Liver (tissue), 9 donors: ENCODE measurements around the gene PKHD1. TPM values are rescaled to one million over a fixed set of nuclear protein-coding genes. Genes with fewer than 3 reads are reported as not detected.

Source experiments
- DNase-seq: peaks from one replicate; pipeline ENCODE4 v3.0.0-alpha.2; 2017; ENCODE audit warnings: low spot score
- H3K27ac ChIP-seq, 2 donors: one replicate each; pipeline ENCODE4 v1.7.0; 2013; ENCODE audit warnings: inconsistent platforms in 2 of 2, low read length in 2 of 2, control low read depth in 1 of 2, low read depth in 1 of 2, mild to moderate bottlenecking in 1 of 2
- H3K27me3 ChIP-seq, 4 donors: one replicate each; pipeline versions ENCODE4 v1.6.1 to v1.7.0; 2013; ENCODE audit warnings: low read length in 3 of 4, inconsistent platforms in 1 of 4, mild to moderate bottlenecking in 1 of 4, moderate library complexity in 1 of 4; ENCODE audit not compliant: control insufficient read depth in 4 of 4, insufficient read depth in 4 of 4
- H3K36me3 ChIP-seq, 4 donors: one replicate each; pipeline versions ENCODE4 v1.6.1 to v1.7.0; 2013; ENCODE audit warnings: low read length in 3 of 4, mild to moderate bottlenecking in 3 of 4, low read depth in 1 of 4, moderate library complexity in 1 of 4; ENCODE audit not compliant: control insufficient read depth in 4 of 4, insufficient read depth in 3 of 4
- H3K4me1 ChIP-seq, 4 donors: one replicate each; pipeline versions ENCODE4 v1.6.1 to v1.7.0; 2013; ENCODE audit warnings: low read length in 3 of 4, mild to moderate bottlenecking in 3 of 4, moderate library complexity in 1 of 4; ENCODE audit not compliant: control insufficient read depth in 4 of 4, insufficient read depth in 4 of 4
- H3K4me3 ChIP-seq, 3 donors: one replicate each; pipeline versions ENCODE4 v1.6.1 to v1.7.0; 2013; ENCODE audit warnings: low read length in 3 of 3, control low read depth in 1 of 3, low read depth in 1 of 3, mild to moderate bottlenecking in 1 of 3
- H3K9ac ChIP-seq, 2 donors: one replicate each; pipeline ENCODE4 v1.7.0; 2013; ENCODE audit warnings: low read length in 2 of 2, mild to moderate bottlenecking in 2 of 2, moderate library complexity in 2 of 2, control low read depth in 1 of 2, low read depth in 1 of 2
- H3K9me3 ChIP-seq, 4 donors: one replicate each; pipeline versions ENCODE4 v1.6.1 to v1.7.0; 2013; ENCODE audit warnings: low read length in 3 of 4; ENCODE audit not compliant: control insufficient read depth in 4 of 4
- ATF3 ChIP-seq: IDR thresholded peaks from 2 replicates; pipeline ENCODE4 v1.6.1; 2016; ENCODE audit warnings: antibody characterized with exemption
- CTCF ChIP-seq: fragments of 150-350 bp; IDR thresholded peaks from 2 replicates; pipeline ENCODE4 v1.5.1; 2017; ENCODE audit warnings: improper control_type of control experiment, low read depth, low read length; ENCODE audit not compliant: missing input control
- EGR1 ChIP-seq, 2 donors: IDR thresholded peaks; 2 replicates each; pipeline ENCODE4 v1.6.1; 2016 to 2018; ENCODE audit warnings: antibody characterized with exemption in 2 of 2, low read depth in 2 of 2
- FOXA1 ChIP-seq: IDR thresholded peaks from 2 replicates; pipeline ENCODE4 v1.6.1; 2016; ENCODE audit warnings: antibody characterized with exemption
- FOXA2 ChIP-seq: IDR thresholded peaks from 2 replicates; pipeline ENCODE4 v1.6.1; 2016; ENCODE audit warnings: antibody characterized with exemption
- GABPA ChIP-seq, 2 donors: IDR thresholded peaks in 1 of 2; conservative IDR thresholded peaks in 1 of 2; 2 replicates each; pipeline ENCODE4 v1.6.1; 2016; ENCODE audit warnings: antibody characterized with exemption in 2 of 2, mild to moderate bottlenecking in 1 of 2, moderate library complexity in 1 of 2
- HNF4A ChIP-seq, 2 donors: conservative IDR thresholded peaks; 2 replicates each; pipeline ENCODE4 v1.6.1; 2016; ENCODE audit warnings: antibody characterized with exemption in 2 of 2, mild to moderate bottlenecking in 2 of 2
- HNF4G ChIP-seq: IDR thresholded peaks from 2 replicates; pipeline ENCODE4 v1.6.1; 2016; ENCODE audit warnings: antibody characterized with exemption
- JUND ChIP-seq, 2 donors: IDR thresholded peaks; 2 replicates each; pipeline ENCODE4 v1.6.1; 2016; ENCODE audit warnings: antibody characterized with exemption in 2 of 2
- MAX ChIP-seq: IDR thresholded peaks from 2 replicates; pipeline ENCODE4 v1.6.1; 2016; ENCODE audit warnings: antibody characterized with exemption
- NR2F2 ChIP-seq: IDR thresholded peaks from 2 replicates; pipeline ENCODE4 v1.6.1; 2016; ENCODE audit warnings: antibody characterized with exemption
- RAD21 ChIP-seq, 2 donors: IDR thresholded peaks; 2 replicates each; pipeline ENCODE4 v1.6.1; 2016; ENCODE audit warnings: antibody characterized with exemption in 2 of 2, mild to moderate bottlenecking in 2 of 2
- RXRA ChIP-seq, 2 donors: IDR thresholded peaks; 2 replicates each; pipeline ENCODE4 v1.6.1; 2017 to 2018; ENCODE audit warnings: antibody characterized with exemption in 2 of 2, mild to moderate bottlenecking in 1 of 2
- SP1 ChIP-seq: IDR thresholded peaks from 2 replicates; pipeline ENCODE4 v1.6.1; 2018; ENCODE audit warnings: antibody characterized with exemption, mild to moderate bottlenecking
- TAF1 ChIP-seq: conservative IDR thresholded peaks from 2 replicates; pipeline ENCODE4 v1.6.1; 2016; ENCODE audit warnings: antibody characterized with exemption, mild to moderate bottlenecking
- YY1 ChIP-seq: IDR thresholded peaks from 2 replicates; pipeline ENCODE4 v1.6.1; 2016; ENCODE audit warnings: antibody characterized with exemption, mild to moderate bottlenecking
- ZBTB33 ChIP-seq: IDR thresholded peaks from 2 replicates; pipeline ENCODE4 v1.6.1; 2016; ENCODE audit warnings: antibody characterized with exemption
- WGBS: extraction: QIAGEN DNeasy Blood & Tissue Kit; methylation state at CpG from one replicate; pipeline ENCODE4 v1.1.7; 2013; 5-methylcytosine and 5-hydroxymethylcytosine counted together
- polyA plus RNA-seq, 2 donors: library from polyadenylated mRNA; stranded (reverse) in 1 of 2; unstranded in 1 of 2; fragments of 200-250 nt in 1 of 2; fragments of >200 nt in 1 of 2; fragmentation: Nextera tagmentation in 1 of 2; extraction: Ambion mirVana in 1 of 2; gene quantifications; one replicate each; pipeline versions ENCODE4 v1.2.1 to v1.2.3, GENCODE V29; 2013 to 2015
- total RNA-seq, 2 donors: library from RNA; depleted of rRNA; stranded (reverse); fragments of >200 nt; gene quantifications; one replicate each; pipeline ENCODE4 v1.2.3, GENCODE V29; 2014
- TF ChIP-seq, protein P1 (sequence below): IDR thresholded peaks from 2 replicates; pipeline ENCODE4 v1.6.1; 2016; ENCODE audit warnings: antibody characterized with exemption, mild to moderate bottlenecking
- donor health status: healthy.
- donor health status: healthy.
- donor health status: healthy.
- donor health status: healthy.
- donor health status: healthy.

Gene PKHD1
- total and polyA plus RNA-seq, 4 donors = 0.45 to 10.6 (median 3.2) TPM

- Histone ChIP-seq H3K36me3 (no peaks in the 10 kb centered on the region), H3K4me3 (no peak overlapping the region), H3K9me3 (no peaks in the 10 kb centered on the region), H3K4me1 (peaks cover 0 to 5% (median 4%) of the 10 kb centered on the region in 4 donors), H3K9ac (no peak overlapping the region), H3K27ac (no peak overlapping the region), H3K27me3 (no peaks in the 10 kb centered on the region)
- DNase-seq = no peak
- TF ChIP-seq HNF4G = no peak
- TF ChIP-seq JUND (IDR thresholded peaks at IDR 0.05) = no peak
- no peak for TF ChIP-seq RXRA (IDR thresholded peaks at IDR 0.05)
- TF ChIP-seq NR2F2 = no peak
- TF ChIP-seq, protein P1, sequence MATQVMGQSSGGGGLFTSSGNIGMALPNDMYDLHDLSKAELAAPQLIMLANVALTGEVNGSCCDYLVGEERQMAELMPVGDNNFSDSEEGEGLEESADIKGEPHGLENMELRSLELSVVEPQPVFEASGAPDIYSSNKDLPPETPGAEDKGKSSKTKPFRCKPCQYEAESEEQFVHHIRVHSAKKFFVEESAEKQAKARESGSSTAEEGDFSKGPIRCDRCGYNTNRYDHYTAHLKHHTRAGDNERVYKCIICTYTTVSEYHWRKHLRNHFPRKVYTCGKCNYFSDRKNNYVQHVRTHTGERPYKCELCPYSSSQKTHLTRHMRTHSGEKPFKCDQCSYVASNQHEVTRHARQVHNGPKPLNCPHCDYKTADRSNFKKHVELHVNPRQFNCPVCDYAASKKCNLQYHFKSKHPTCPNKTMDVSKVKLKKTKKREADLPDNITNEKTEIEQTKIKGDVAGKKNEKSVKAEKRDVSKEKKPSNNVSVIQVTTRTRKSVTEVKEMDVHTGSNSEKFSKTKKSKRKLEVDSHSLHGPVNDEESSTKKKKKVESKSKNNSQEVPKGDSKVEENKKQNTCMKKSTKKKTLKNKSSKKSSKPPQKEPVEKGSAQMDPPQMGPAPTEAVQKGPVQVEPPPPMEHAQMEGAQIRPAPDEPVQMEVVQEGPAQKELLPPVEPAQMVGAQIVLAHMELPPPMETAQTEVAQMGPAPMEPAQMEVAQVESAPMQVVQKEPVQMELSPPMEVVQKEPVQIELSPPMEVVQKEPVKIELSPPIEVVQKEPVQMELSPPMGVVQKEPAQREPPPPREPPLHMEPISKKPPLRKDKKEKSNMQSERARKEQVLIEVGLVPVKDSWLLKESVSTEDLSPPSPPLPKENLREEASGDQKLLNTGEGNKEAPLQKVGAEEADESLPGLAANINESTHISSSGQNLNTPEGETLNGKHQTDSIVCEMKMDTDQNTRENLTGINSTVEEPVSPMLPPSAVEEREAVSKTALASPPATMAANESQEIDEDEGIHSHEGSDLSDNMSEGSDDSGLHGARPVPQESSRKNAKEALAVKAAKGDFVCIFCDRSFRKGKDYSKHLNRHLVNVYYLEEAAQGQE = no peak
- no peak for TF ChIP-seq SP1
- TF ChIP-seq FOXA1 = no peak
- TF ChIP-seq ZBTB33 = no peak
- no peak for TF ChIP-seq MAX
- no peak for TF ChIP-seq RAD21 (IDR thresholded peaks at IDR 0.05)
- no peak for TF ChIP-seq HNF4A (conservative IDR thresholded peaks at IDR 0.05)
- no peak for TF ChIP-seq EGR1 (IDR thresholded peaks at IDR 0.05; ENCODE audit: low read depth in 2 of 2)
- TF ChIP-seq YY1 = no peak
- TF ChIP-seq TAF1 = no peak
- TF ChIP-seq FOXA2 = no peak
- TF ChIP-seq GABPA (IDR thresholded peaks at IDR 0.05 in 1 of 2, conservative IDR thresholded peaks at IDR 0.05 in 1 of 2) = no peak
- no peak for TF ChIP-seq CTCF
- no peak for TF ChIP-seq ATF3
- 77% methylated on average over 1 of the region's 1 CpG for WGBS
These were observed 15.0 kb upstream of the PKHD1 start for GRCh38 chr6:52102405-52102804.
